Psoas muscle (tissue), 8 donors: ENCODE measurements around the gene PITPNC1. TPM values are rescaled to one million over a fixed set of nuclear protein-coding genes. Genes with fewer than 3 reads are reported as not detected.

Experiments
- ATAC-seq, 4 donors: fragments of 200-7000 bp; cut with Tn5 transposase; one replicate each; pipeline ENCODE4 v1.9.1; 2020; ENCODE audit warnings: moderate library complexity in 3 of 4, mild to moderate bottlenecking in 2 of 4
- DNase-seq, 2 donors: peaks; one replicate each; pipeline ENCODE4 v3.0.0-alpha.2; 2020
- H3K27ac ChIP-seq: fragments of 200-600 bp; one replicate; pipeline ENCODE4 v1.8.0; 2022
- H3K27me3 ChIP-seq, 3 donors: fragments of 200-600 bp in 1 of 3; one replicate each; pipeline versions ENCODE4 v1.6.1 to v1.8.0; 2013 to 2022; ENCODE audit warnings: low read length in 2 of 3, mild to moderate bottlenecking in 2 of 3, moderate library complexity in 1 of 3; ENCODE audit not compliant: insufficient read depth in 3 of 3
- H3K36me3 ChIP-seq, 2 donors: fragments of 200-600 bp in 1 of 2; one replicate each; pipeline versions ENCODE4 v1.6.1 to v1.8.0; 2013 to 2022; ENCODE audit warnings: low read depth in 1 of 2, mild to moderate bottlenecking in 1 of 2, moderate library complexity in 1 of 2; ENCODE audit not compliant: insufficient read depth in 1 of 2
- H3K4me1 ChIP-seq: fragments of 200-600 bp; one replicate; pipeline ENCODE4 v1.8.0; 2022
- H3K4me3 ChIP-seq: fragments of 200-600 bp; one replicate; pipeline ENCODE4 v1.8.0; 2022; ENCODE audit warnings: mild to moderate bottlenecking
- H3K9me3 ChIP-seq: fragments of 200-600 bp; one replicate; pipeline ENCODE4 v1.8.0; 2022
- CTCF ChIP-seq: fragments of 200-600 bp; IDR thresholded peaks from one replicate; pipeline ENCODE4 v1.8.0; 2022; ENCODE audit warnings: antibody characterized with exemption
- WGBS, 3 donors: extraction: QIAGEN DNeasy Blood & Tissue Kit; methylation state at CpG; one replicate each; pipeline versions ENCODE4 v1.1.6 to v1.1.7; 2013; 5-methylcytosine and 5-hydroxymethylcytosine counted together
- intact Hi-C, 2 donors: fragments of 100-400 bp; cut with DNase I; formaldehyde crosslinking; loops; one replicate each; pipeline versions ENCODE4 v1.11.0 to v1.14.2; 2022
- polyA plus RNA-seq, 3 donors: library from polyadenylated mRNA; stranded (reverse); fragments of 200-250 nt; gene quantifications; one replicate each; pipeline ENCODE4 v1.2.3, GENCODE V29; 2013
- total RNA-seq, 4 donors: library from RNA; stranded (reverse); fragmentation: NEBNext Ultra II Directional in 2 of 4; extraction: Animal tissue kit (Norgen Biotek cat#: 25700) in 2 of 4; gene quantifications; one replicate each; pipeline versions ENCODE4 v1.2.1 to v1.2.4, GENCODE V29; 2021 to 2023
- donor health status: healthy with polysubstance abuse.
- donor health status: DM: no; HTN: no; CAD: no; lungs with moderate emphysema.
- donor health status: Bipolar disorder and iron deficiency.
- donor health status: healthy.
- donor health status: DM: yes; HTN: yes; CAD: no.
- donor health status: DM: no; HTN: no; CAD: no.
- donor health status: DM: no; HTN: no; CAD: no.
- donor health status: DM: yes; HTN: yes; CAD: no.

Gene PITPNC1
- total and polyA plus RNA-seq, 7 donors: 4.4 to 54.7 (median 6.6) TPM

- H3K9me3 ChIP-seq: no peaks in the 10 kb centered on the region
- 49 to 83% (median 55%) methylated on average over 10 of the region's 10 CpGs for WGBS, 3 donors
- DNase-seq (no peak), ATAC-seq (no peak)
- H3K27ac ChIP-seq: no peak overlapping the region
- H3K36me3 ChIP-seq: no peaks in the 10 kb centered on the region
- TF ChIP-seq CTCF: no peak
- peaks cover 6% of the 10 kb centered on the region for H3K4me1 ChIP-seq
- H3K27me3 ChIP-seq: no peaks in the 10 kb centered on the region
- intact Hi-C loops: no loop called here
- H3K4me3 ChIP-seq: no peak overlapping the region
Observed at GRCh38 chr17:67562005-67562404, 184.9 kb downstream of the PITPNC1 start.

- no peak for DNase-seq
- Histone ChIP-seq H3K27ac (no peak overlapping the region), H3K4me3 (no peak overlapping the region), H3K27me3 (no peaks in the 10 kb centered on the region), H3K36me3 (no peaks in the 10 kb centered on the region), H3K4me1 (peaks cover 3% of the 10 kb centered on the region), H3K9me3 (no peaks in the 10 kb centered on the region)
- intact Hi-C loops: no loop called here
- no peak for TF ChIP-seq CTCF
- ATAC-seq: no peak
Observed at GRCh38 chr17:67563692-67564228, 186.7 kb downstream of the PITPNC1 start.

GRCh38 chr17:67565068-67565467, 188.0 kb downstream of the PITPNC1 start:
- H3K4me3 ChIP-seq: no peak overlapping the region
- DNase-seq (no peak), ATAC-seq (no peak)
- no peak for TF ChIP-seq CTCF
- WGBS, 3 donors: 98 to 100% (median 98%) methylated on average over 2 of the region's 2 CpGs
- H3K4me1 ChIP-seq: no peaks in the 10 kb centered on the region
- H3K27ac ChIP-seq: no peak overlapping the region
- H3K9me3 ChIP-seq: no peaks in the 10 kb centered on the region
- H3K27me3 ChIP-seq: no peaks in the 10 kb centered on the region
- H3K36me3 ChIP-seq: no peaks in the 10 kb centered on the region
- intact Hi-C loops: no loop called here

GRCh38 chr17:67566656-67567055, 189.6 kb downstream of the PITPNC1 start:
- Histone ChIP-seq H3K27ac (no peak overlapping the region), H3K27me3 (no peaks in the 10 kb centered on the region), H3K9me3 (no peaks in the 10 kb centered on the region), H3K4me1 (no peaks in the 10 kb centered on the region), H3K36me3 (no peaks in the 10 kb centered on the region), H3K4me3 (no peak overlapping the region)
- ATAC-seq: no peak
- DNase-seq: no peak
- WGBS, 3 donors: 73 to 95% (median 88%) methylated on average over 3 of the region's 3 CpGs
- intact Hi-C loops: no loop called here
- no peak for TF ChIP-seq CTCF

- Histone ChIP-seq H3K27me3 (no peaks in the 10 kb centered on the region), H3K9me3 (no peaks in the 10 kb centered on the region), H3K4me1 (no peaks in the 10 kb centered on the region), H3K36me3 (no peaks in the 10 kb centered on the region), H3K4me3 (no peak overlapping the region), H3K27ac (no peak overlapping the region)
- intact Hi-C loops: no loop called here
- ATAC-seq (no peak), DNase-seq (no peak)
- no peak for TF ChIP-seq CTCF
- WGBS, 3 donors: 62 to 67% (median 65%) methylated on average over 5 of the region's 5 CpGs
Observed at GRCh38 chr17:67569015-67569451, 192.0 kb downstream of the PITPNC1 start.
